NCI-H2081 (cell line): ENCODE measurements around the gene OXTR.
"Not testable (repeated sequence)": the region's sequence is repeated elsewhere in the genome, so short reads cannot be mapped to it uniquely, and the experiment has no call there.

ENCODE experiments used
- DNase-seq, 2 experiments: peaks; one replicate each; lab custom pipeline; 2025; lab: John Stamatoyannopoulos, UW

Gene OXTR

DNA sequence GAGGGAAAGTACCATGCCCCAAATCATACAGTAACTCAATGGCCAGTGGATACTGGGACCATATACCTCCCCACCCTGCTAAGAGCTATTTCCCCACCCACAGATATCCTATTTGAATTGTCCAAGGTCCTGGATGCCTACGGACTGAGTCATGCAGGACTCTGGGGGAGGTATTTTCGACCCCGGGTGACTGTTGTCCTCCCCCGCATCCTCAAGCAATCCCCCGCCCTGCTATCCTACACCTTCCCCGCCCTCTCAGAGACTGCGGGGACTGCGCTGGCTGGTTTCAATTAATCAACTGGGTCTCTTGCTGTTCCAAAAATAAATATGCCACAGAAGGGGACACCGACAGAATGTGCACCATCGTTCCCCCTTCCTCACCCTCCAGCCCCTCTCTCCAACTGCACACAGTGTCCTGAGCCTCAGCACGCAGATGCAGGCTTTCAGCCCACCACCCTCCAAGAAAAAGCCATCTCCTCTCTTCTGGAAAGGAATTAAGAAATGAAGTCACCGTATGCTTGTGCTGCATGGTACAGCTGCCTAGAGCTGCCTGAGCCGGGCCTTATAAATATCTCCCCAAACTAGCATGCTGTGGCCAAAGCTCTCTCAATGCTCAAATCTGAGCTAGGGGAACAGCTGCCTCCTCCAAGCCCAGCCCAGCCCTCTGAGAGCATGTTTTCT, 27.7 kb downstream of the OXTR start:
- no peak for DNase-seq

DNA sequence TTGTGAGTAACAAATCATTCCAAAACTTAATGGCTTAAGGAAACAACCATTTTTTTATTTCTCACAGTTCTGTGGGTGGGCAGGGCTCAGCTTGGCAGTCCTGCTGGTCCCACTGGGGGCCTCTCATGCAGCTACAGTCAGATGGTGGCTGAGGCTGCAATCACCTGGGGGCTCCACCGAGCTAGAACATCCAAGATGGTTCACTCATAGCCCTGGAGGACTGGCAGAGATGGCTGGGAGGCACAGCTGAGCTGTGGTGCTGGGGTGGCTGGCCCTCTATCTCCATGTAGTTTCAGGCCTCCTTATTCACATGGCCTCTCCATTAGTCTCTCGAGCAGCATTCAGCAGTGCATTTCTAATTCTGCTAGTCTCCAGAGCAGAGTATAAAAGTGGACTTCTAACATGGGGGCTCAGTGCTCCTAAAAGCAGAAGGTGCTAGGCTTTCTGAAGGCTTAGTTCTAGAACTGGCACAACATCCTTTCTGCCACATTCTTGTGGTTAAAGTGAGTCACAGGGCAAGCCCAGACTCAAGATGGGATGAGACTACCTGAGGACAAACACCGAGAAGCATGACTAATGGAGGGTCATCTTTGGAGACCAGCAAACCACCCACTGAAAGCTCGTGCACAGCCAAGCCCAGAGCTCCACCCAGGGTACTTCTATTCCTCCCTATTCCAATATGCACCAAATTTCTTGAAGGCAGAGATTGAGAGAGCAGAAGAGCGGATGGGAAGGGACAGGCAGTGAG, 29.5 kb downstream of the OXTR start:
- DNase-seq: no peak

DNA sequence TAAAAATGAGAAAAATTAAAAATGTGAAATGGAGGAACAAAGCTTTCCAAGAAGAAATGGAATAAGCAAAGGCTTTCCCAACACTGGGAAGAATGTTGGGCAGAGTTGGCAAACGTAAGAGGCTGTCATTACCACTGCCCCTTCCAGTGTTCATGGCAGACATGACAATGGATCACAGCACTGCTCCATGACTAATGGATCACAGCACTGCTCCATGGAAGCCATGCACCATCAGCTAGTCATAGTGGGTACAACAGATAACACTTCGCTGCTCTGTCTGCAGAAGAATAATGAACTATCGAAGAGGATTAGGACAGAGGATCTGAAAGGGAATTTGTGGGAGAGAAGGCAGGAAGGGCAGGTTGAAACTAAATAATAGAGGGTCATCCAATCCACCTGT, 30.8 kb downstream of the OXTR start:
- no peak for DNase-seq

DNA sequence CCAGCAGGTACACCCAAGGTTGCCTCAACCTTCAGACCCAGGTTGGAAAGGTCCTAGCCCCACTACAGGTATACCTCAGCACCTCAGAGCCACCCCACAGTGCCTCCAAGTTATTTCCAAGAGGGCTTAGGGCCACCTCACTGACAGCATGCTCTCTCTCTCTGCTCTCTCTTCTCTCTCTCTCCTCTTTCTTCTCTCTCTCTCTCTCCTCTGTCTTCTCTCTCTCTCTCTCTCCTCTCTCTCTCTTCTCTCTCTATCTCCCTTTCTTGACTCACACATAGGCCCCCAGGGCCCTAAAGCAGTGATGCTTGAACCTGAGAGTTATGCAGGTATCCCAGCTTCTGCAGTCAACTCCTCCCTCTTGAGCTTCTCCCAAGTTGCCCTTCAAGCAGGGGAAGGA, 31.6 kb downstream of the OXTR start:
- no peak for DNase-seq

DNA sequence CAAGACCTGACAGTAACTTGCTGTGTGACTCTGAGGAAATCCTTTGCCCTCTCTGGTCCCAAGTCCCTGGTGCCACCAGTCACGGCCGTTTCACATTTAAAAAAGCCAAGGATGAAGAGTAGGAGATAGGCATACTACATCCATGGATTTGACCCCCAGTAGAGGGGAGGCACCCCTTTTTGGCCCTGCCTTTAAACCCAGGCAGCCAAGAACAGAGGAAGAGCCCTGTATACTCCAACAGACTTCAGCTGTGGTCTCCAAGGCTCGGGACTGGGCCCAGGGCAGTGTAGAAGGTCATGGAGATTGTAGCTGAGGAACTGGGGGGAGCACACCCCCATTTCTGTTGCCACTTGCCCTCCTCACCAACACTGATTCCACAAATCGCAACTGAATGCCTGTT, 32.1 kb downstream of the OXTR start:
- no peak for DNase-seq

GRCh38 chr3:8736436-8736835, 33.0 kb downstream of the OXTR start:
- DNase-seq: no peak

DNA sequence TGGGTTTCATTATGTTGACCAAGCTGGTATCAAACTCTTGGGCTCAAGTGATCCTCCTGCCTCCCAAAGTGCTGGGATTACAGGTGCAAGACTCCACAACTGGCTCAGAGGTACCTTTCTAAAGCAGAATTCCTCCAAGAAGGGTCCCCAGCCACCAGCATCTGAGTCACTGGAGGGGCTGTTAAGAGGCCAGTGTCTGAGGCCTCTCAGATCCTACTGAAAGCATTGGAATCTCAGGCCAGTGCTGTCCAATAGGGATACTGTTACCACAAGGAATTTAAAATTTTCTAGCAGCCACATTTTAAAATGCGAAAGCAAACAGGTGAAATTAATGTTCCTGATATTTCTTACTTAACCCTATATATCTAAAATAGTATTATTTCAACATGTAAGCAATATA, 34.5 kb downstream of the OXTR start:
- DNase-seq: no peak

GRCh38 chr3:8734137-8734878, 35.1 kb downstream of the OXTR start:
- no peak for DNase-seq

DNA sequence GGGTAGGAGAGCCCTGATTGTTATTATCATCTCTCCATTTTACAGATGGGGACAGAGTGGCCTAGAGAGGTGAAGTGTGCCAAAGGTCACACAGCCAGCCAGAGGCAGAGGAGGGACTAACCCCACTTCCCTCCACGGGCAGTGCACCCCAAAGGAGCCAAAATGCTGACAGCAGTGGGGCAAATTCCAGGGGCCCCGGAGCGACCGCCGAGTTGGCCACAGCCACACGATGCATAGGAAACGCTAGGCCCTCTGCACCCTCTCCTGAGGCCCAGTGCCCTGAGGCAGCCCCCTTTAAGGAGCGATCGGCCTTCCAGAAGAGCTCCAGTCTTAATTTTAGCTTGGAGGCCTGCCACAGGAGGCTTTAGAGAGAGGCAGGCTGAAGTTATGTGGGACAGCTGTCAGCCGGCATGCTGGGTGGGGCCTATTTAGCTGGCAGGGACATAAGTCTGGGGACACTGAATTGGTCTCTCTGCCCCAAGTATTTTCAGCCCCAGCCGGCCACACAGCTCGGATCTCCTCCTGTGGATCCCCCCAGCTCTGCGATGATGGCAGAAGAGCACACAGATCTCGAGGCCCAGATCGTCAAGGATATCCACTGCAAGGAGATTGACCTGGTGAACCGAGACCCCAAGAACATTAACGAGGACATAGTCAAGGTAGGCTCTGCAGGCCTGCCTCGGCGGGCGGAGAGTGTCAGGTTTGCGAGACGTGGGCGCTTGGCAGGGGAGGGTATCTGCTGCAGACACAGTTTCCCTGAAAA, 35.9 kb downstream of the OXTR start, which contains the start of gene CAV3:
TSS of gene CAV3 (plus strand) at position 471 of the 763 bp plus-strand sequence. CDS start at position 546, 75 bp downstream.
- DNase-seq: no peak

GRCh38 chr3:8732413-8732812, 37.0 kb downstream of the OXTR start:
- DNase-seq: no peak

GRCh38 chr3:8730656-8731055, 38.8 kb downstream of the OXTR start:
- DNase-seq: no peak

DNA sequence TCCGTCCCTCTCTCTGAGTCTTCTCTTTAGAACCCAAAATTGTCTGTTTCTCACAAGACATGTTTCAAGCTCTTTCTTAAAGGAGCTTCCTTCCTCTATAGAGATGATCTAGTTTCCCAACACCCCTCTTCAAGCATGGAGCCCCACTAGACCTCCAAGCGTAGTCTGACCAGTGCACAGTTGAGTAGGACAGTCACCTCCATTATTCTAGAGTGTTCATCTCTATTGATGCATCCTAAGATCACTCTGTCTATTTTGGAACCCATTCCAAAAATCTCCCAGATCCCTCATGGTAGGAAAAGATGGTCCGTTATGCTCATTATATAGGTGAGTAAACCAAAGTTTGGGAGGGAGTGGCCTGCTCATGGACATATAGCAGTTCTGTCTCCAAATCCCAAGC, 39.9 kb downstream of the OXTR start:
- no peak for DNase-seq

GRCh38 chr3:8727605-8728512, 41.6 kb downstream of the OXTR start:
- DNase-seq: no peak

- no peak for DNase-seq
Observed at GRCh38 chr3:8724108-8724752, 45.2 kb downstream of the OXTR start.

DNA sequence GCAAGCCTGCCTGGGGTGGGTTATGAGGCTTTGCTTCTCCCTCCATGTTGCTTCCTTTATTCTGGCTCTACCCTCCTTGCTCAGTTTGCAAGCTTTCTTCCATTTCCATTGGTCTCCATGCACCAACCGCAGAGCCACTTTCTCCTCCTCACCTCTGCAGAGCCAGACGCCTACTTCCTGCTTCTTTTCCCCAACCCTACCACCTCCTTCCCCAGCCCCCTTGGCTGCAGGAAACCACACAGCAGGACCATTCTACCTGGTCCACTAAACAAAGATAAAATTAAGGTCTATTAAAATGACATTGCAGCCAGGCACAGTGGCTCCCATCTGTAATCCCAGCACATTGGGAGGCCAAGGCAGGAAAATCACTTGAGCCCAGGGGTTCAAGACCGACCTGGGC, 45.8 kb downstream of the OXTR start:
- no peak for DNase-seq

GRCh38 chr3:8722808-8723207, 46.6 kb downstream of the OXTR start:
- no peak for DNase-seq

- not testable (repeated sequence) for DNase-seq
Observed at GRCh38 chr3:8715757-8716156, 53.7 kb downstream of the OXTR start.

GRCh38 chr3:8713901-8714759, 55.3 kb downstream of the OXTR start:
- DNase-seq: no peak

- no peak for DNase-seq
Observed at GRCh38 chr3:8712908-8713255, 56.5 kb downstream of the OXTR start.
